Activated naive CD4-positive, alpha-beta T cell (primary cell): ENCODE data around the gene CTBP2.

ENCODE experiments used
- DNase-seq, 4 experiments: peaks; one replicate each; lab custom pipeline; 2025; lab: John Stamatoyannopoulos, UW

CTBP2 gene

DNA sequence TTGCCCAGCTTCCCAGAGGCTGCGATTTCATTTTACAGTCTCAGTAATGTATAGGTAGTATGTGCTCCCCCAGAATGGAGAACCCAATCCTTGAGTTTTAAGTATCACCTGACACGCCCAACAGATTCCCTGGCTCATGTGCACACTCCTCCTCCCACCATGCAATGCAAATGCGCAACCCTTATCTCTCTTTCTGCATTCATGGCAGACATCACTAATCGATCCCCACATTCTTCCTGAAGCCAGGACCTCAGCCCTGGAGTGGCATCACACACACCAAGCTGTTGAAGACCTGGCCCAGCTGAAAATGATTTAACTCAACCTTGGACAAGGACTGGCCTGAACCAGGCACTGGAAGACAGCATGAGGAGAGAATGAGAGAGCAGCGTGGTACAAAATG lies 150.0 kb downstream of the CTBP2 start:
- DNase-seq, result no peak

GRCh38 chr10:125009661-125010161 lies 150.7 kb downstream of the CTBP2 start:
- DNase-seq, result no peak

- DNase-seq, result no peak
Measured at GRCh38 chr10:125008689-125009638, 151.4 kb downstream of the CTBP2 start.

DNA sequence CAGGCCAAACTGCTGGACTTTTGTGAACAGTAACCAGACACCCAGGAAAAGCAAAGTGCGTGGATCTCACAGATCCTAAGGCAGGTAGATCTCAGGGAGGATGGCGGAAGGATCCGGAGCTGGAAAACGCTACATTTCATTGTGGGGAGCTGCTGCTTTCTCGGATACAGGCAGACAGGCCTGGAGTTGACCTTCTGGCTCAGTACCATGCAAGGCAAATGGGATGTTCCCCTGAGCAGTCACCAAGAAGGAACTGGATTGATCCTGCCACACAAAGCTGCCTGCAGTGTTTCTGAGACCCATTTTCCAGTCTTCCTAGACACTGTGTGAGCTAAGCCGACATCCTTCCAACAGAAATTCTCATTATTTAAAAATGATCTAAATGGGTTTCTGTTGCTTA lies 152.9 kb downstream of the CTBP2 start:
- DNase-seq, result no peak

DNA sequence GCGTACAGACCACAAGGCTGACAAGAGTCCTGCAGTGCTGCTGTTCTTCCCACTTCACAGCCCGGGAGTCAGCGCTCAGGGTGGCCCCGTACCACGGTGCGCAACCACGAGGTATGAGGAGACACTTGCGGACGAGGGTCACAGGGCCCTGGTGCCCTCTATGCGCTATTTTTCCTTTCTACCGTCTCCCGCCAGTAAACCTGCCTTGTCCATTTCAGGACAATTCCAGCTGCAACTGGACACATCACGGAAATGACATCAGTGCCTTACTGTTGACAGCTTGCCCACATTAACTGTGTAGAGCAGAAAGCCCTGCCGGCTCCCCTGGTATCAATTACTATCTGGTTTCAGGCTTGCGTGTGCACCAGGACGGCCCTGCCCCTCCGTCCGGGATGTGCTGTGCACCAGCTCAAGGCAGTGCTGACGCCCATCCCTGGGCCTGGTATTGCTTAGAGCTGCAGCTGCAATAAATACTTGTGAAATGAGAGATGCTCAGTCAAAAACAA lies 153.4 kb downstream of the CTBP2 start:
- DNase-seq, result no peak

DNA sequence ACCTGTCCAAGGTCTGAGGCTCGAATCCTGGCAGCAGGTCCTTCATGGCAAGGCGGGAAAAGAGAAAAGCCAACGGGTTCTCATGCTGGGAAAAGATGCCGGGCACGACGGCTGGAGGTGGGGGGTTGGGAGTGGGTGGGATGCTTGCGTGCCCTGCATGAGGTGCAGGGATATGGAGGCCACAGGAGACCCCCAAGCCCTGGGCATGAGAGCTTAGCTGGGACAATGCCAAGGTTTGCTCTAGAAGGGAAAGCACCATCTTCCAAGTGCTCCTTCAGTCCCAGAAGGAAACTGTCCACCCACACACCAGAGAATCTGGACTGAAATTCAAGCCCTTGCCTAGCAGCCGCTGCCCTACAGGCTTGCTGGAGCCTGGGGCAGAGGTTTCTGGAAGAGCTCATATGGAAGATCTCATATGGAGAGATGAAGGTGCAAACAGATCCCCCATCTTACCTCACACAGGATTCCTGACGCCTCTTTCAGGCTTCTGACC lies 154.1 kb downstream of the CTBP2 start:
- no peak for DNase-seq

DNA sequence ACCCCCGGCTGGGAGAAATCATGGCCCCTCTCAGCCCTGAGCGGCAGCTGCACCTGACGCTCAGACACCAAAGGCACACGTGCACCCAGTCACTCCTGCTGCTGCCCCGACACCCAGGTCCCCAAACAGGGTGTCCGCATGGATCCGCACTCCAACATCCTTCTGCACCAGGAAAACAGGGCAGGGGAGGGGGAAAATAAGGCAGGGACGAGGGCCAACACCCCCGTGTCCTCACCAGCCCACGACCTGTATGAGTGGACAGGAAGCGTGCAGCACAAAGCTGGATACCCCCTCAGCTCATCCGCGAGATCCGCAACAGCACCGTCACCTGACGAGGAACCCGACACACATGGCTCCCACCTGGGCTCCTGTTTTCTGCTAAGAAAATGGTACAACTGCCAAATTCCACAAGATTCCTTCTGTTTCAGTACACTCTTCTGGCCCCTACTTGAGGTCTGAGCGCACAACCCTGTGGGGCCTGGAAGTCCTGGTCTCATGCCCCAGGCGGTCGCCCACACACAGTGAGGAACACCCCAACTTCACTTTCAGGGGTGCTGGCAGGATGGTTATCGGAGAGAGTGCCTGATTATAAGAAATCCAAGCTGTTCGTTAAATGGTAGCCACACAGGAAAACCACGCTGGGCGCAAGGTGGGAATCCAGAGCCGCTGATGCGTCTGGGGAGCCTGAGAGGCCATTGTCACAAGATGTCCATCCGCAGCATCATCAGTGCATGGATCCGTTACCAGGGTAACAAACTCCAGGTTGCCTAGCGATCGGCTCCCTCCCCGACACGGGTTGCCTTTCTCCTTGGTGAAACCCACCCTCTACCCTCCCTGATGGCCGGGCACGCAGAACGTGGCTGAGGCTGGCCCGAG lies 154.8 kb downstream of the CTBP2 start:
- no peak for DNase-seq

- DNase-seq, result no peak
Measured at GRCh38 chr10:125004571-125005311, 155.6 kb downstream of the CTBP2 start.

- DNase-seq, result no peak
Measured at GRCh38 chr10:125003901-125004467, 156.4 kb downstream of the CTBP2 start.

DNA sequence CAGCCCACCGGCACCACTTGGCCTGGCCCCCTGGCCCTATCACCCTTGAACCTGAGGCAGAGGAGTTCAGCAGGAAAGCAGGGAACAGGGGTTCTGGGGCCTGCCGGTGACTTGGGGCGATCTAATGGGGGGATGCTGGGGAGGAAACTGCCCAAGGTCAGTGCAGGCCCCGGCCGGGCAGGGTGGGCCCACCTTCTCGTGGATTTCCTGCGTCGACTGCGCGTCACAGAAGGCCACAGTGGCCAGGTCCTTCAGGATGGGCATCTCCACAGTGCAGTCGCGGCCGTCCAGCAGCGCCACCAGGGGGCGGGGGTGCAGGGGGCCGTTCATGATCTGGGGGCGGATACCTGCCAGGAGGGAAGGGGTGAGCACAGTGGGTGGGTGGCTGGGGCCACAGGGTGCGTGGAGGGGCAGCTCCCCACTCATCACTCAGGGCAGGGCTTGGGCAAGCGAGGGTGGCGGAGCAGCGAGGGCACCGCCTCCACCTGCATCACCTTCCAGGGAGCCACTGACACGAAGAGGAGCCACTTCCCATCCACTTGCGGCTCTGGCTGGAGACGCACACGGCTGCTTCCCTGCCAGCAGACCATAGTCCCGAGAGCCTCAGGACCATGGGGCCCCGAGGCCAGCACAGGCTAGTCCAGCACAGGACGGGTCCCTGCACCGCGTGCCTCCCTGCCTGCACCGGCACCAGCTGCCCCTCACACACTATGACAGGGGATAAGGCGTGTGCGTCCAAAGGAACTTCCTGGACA lies 157.0 kb downstream of the CTBP2 start:
- DNase-seq, result no peak

GRCh38 chr10:125002423-125003145 lies 157.8 kb downstream of the CTBP2 start:
- DNase-seq, result no peak

- DNase-seq, result no peak
Measured at GRCh38 chr10:125002047-125002422, 158.3 kb downstream of the CTBP2 start.

GRCh38 chr10:125001313-125002046 lies 158.9 kb downstream of the CTBP2 start:
- DNase-seq, result no peak

DNA sequence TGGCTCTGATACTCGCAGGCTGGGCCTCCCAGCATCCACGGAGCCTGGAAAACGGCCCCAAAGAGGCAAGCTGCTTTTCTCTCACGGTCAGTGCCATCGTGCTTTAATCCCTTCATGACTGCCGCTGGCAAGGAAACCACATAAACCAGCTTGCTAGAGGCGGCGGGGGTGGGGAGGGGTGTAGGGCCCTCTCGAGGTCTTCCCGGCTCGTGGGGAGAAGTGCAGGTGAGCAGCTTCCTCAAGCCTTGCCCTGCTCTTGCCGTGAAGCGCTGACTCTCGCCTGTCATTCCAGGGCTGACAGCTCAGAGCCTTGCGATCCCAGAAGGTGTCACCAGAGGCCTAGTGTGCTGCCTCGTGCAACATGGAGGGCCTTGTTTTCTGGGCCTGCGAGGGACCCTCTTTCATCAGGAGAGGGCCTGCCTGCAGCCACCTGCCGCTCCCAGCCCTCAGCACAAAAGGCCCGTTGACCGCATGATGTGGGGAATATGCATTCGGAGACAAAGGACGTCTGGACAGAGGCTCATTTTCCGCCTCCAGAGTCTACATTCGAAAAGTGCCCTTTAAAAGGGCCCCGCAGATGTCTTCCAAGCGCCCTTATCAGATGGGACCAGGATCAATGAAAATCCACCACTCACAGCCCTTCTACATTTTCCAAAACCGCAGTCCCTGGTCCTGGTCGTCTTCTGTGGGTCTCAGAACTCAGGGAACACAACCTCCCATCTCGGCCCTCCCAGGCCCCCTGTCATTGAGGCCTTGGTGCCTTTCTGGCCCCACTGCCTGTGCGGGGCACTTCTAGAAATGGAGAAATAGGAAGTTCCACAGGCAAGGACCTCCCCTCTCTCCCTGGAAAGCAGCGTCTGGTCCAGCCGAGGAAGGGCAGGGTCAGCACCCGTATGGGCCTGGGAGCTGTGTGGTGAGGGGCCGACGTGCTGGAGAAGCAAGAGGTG lies 159.7 kb downstream of the CTBP2 start:
- DNase-seq, result no peak

DNA sequence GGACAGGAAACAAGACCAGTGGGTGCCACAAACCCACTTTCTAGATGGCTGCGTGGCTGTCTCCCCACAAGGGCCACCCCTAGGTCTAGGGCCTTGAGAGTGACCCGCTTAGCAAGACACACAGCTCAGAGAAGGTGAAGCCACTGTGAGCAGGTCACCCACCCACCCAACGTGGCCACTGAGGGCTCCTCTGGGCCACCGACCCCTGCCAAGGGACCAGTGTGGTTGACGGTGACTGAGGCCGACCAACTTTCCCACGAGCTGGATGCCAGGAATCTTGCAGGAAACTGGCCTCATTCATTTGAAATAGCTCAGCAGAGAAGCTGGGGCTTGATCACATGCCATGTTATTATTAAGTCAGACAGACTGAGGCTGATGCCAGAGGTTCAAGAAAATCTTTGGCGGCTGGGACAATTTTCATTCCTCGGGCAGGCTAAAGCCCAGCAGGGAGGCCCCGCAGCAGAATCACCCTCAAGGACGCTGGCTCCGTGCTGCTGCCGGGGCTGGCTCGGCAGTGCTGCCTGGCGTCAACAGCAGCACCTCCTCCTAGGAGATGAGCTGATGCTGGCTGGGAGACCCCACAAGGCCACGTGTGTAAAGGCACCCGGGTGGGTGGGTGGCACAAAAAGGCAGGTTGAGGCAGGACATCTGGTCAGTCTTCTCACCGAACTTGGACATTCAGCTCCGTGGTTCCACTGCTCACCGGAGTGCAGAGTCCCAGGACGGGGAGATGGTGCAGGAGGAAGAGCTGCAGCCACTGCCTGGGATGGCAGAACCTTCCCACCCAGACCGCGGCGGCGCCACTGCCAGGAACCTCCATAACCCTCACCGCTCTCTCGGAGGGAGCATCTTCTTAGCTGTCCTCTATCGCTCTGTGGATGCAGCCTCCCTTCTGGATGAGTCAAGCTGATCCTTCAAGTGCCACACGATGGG lies 160.7 kb downstream of the CTBP2 start:
- DNase-seq, result no peak

- DNase-seq, result no peak
Measured at GRCh38 chr10:124998624-124999291, 161.6 kb downstream of the CTBP2 start.
